HG02973 (cell line): ENCODE measurements around the gene KCNE5.
"Not testable (repeated sequence)": the region's sequence is repeated elsewhere in the genome, so short reads cannot be mapped to it uniquely, and the experiment has no call there.

Experiments used
- ATAC-seq: cut with Tn5 transposase; IDR thresholded peaks from one replicate; pipeline ENCODE4 v1.9.1; 2021; ENCODE audit warnings: moderate library complexity; ENCODE audit not compliant: unreplicated experiment

KCNE5 gene, protein sequence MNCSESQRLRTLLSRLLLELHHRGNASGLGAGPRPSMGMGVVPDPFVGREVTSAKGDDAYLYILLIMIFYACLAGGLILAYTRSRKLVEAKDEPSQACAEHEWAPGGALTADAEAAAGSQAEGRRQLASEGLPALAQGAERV

DNA sequence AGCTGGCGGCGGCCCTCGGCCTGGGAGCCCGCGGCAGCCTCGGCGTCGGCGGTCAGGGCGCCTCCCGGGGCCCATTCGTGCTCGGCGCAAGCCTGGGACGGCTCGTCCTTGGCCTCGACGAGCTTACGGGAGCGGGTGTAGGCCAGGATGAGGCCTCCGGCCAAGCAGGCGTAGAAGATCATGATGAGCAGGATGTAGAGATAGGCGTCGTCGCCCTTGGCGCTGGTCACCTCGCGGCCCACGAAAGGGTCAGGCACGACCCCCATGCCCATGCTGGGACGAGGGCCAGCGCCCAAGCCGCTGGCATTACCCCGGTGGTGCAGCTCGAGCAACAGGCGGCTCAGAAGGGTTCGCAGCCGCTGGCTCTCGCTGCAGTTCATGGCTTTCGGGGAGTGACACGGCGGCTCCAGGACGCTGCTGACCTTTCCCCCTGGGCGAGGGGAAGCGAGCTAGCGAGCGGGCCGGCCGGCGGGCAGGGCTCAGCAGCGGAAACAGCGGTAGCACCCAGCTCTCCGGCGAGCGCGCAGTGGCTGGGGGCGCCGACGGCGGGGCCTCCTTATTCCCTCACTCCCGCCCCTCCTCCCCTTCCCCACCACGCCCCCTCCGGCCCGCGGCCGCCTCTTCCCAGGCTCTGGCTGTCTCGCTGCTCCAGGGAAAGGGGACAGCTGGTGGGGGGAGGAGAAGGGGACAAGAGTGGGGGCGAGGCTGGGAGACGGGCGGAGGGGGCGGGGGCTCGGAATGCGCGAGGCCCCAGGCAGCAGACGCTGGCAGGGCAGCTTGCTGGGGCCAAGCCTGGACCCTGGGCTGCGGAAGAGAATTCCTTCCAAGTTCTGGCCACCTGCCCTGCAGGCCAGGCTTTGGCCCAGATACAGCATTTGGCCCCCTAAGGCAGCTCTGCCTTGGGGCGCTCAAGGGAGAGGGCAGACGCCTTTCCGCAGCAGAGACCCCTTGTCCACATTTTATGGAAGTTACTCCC is at the start of gene KCNE5:
KCNE5 (minus strand) TSS at position 532 of the 976 bp plus-strand sequence; CDS start at position 380, 152 bp downstream.
- no peak for ATAC-seq

DNA sequence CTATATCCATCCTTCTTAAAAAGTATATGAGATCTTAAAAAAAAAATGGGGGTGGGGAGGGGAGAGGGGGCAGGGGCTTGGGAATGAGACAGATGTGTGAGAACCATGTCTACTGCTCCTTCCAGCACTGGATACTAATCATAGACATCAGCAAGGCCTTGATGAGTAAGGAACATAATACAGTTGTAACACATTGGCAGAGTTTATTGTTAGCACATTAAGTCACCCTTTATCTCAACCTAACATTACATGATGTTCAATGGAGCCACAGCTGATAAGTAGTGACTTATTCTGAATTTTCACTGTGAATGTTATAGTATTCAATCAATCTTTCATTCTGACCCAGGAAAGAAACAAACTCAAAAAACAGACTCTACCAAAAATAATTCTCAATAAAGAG is 47.3 kb upstream of the KCNE5 start:
- ATAC-seq, result no peak

DNA sequence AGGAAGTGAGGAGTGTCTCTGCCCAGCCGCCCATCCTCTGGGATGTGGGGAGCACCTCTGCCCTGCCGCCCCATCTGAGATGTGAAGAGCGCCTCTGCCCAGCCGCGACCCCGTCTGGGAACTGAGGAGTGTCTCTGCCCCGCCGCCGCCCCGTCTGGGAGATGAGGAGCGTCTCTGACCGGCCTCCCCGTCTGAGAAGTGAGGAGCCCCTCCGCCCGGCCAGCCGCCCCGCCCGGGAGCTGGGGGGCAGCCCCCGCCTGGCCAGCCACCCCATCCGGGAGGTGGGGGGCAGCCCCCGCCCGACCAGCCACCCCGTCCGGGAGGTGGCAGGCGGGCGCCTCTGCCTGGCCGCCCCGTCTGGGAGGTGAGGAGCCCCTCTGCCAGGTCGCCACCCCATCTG is 46.2 kb upstream of the KCNE5 start:
- not testable (repeated sequence) for ATAC-seq

DNA sequence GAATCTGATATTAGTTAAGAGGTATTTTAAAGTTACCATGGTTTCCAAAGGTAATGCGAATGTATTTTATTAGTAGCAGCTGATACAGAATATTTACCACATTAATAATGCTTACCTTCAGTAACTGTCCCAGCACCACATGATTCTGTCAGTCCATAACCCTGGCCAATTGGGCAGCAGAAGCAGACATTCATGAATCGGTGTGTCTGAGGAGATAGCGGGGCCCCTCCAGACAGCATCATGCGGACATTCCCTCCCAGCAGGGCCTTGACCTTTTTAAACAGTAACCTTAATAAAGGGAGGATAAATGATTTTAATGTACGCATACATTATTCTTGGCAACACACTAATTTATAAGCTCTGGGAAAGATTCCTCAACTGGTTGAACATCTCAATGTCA is 43.0 kb upstream of the KCNE5 start:
- ATAC-seq, result no peak

DNA sequence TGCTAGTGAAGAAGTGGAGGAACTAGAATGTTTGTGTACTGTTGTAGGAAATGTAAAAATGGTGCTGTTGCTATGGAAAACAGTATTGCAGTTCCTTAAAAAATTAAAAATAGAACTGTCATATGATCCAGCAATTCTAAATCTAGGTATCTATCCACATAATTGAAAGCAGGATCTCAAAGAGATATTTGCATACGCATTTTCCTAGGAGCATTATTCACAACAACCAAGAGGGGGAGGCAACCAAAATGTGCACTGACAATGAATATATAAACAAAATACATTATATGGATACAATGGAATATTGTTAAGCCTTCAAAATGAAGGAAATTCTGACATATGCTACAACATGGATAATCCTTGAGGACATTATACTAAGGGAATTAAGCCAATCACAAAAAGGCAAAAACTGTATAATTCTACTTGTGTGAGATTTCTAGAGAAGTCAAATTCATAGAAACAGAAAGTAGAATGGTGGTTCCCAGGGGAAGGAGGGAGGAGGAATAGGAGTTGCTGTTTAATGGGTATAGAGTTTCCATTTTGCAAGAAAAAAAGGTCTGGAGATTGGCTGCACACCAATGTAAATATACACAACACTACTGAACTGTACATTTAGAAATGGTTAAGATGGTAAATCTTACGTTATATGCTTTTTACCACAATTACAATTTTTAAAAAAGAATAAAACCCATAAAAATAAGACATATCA is 35.6 kb upstream of the KCNE5 start:
- ATAC-seq, result no peak

DNA sequence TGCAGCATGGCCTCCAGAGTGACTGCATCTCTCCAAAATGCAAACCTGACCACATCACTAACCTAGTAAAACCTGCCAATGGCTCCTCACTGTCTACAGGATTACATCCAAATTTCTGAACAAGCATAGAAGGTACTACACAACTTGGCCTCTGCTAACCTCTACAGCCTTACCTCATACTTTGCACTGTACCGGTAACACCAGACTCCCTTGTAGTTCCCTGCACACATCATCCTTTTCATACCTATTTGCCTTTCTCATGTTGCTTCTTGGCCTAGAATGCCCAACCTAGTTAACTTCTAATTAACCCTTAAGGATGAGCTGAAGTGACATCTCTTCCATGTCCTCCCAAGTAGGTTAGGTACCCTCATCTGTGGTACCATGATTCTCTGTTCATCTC is 33.4 kb upstream of the KCNE5 start:
- ATAC-seq, result no peak

DNA sequence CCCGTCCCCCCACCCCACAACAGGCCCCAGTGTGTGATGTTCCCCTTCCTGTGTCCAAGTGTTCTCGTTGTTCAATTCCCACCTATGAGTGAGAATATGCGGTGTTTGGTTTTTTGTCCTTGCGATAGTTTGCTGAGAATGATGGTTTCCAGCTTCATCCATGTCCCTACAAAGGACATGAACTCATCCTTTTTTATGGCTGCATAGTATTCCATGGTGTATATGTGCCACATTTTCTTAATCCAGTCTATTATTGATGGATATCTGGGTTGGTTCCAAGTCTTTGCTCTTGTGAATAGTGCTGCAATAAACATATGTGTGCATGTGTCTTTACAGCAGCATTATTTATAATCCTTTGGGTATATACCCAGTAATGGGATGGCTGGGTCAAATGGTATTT is 32.4 kb upstream of the KCNE5 start:
- not testable (repeated sequence) for ATAC-seq

DNA sequence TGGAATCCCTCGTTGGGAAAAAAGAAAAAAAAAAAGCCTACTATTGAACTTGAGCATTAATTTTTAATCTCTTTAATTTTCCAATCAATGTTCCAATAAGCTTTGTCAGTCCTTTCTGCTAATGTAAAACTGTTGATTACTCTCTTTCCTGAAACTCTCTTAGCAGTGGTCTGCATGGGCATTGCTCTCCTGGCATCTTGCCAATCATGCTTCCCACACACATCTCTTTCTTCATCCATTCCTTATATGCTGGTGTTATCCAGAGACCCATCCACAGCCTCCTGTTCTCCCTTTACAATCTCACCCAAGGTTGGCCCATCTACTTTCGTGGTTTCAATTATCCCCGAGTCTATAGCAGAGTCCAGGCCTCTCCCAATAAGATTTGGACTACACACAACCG is 31.8 kb upstream of the KCNE5 start:
- ATAC-seq, result no peak

DNA sequence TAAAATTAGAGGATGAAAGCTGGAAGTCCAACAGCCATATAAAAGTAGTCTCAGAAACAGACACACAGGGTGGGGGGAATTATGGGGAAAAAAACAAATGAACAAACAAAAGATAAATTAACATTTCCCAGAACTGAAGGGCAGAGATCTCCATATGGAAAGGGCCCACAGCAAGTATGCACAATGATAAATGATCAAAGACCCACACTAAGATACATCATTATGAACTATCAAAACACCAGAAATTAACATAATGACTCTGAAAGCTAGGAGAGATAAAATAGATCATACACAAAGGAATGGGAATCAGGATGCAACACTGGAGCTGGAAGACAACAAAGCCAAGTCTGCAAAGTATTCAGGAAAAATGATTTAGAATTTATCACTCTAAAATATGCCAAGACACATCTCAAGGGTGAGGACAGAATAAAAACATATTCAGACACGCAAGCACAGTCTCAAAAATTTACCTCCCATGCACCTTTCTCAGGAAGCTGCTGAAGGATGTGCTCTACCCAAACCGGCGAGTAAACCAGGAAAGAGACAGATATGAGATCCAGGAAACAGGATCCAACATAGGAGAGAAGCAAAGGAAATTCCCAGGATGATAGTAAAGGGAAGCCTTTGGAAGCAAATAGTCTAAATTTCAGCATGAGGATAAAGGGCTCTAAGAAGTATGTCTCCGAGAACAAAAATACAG is 30.7 kb upstream of the KCNE5 start:
- ATAC-seq, result no peak

DNA sequence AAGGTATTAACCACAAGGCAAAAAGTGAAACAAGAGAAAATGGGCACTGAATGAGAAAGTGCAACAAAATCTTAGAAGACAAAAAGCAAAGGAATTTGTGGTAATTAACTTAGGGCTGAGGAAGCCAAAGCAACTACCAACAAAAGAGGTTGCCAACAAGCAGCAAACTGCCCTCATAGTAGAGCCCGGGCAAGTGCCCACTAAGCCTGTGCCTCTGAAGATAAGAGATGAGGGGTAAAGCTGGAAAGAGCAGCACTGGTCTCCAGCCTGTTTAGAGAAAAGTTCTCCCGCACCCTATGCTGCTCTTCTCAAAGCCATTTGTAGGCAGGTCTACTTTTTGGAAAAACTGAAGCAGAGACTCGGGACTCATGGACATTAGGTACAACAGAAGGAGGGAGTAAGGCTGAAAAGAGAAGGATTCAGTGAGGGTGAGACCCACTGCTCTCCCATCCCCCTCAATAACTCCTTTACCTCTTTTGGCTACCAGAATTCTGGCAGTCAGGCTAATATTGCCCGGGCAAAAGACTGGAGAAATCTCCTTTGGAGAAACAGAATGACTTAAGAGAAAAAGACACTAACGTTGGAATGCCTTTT is 29.6 kb upstream of the KCNE5 start:
- no peak for ATAC-seq

DNA sequence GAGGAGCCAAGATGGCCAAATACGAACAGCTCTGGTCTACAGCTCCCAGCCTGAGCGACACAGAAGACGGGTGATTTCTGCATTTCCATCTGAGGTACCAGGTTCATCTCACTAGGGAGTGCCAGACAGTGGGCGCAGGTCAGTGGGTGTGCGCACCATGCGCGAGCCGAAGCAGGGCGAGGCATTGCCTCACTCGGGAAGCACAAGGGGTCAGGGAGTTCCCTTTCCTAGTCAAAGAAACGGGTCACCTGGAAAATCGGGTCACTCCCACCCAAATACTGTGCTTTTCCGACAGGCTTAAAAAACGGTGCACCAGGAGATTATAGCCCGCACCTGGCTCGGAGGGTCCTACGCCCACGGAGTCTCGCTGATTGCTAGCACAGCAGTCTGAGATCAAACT is 19.7 kb upstream of the KCNE5 start:
- ATAC-seq, result not testable (repeated sequence)

DNA sequence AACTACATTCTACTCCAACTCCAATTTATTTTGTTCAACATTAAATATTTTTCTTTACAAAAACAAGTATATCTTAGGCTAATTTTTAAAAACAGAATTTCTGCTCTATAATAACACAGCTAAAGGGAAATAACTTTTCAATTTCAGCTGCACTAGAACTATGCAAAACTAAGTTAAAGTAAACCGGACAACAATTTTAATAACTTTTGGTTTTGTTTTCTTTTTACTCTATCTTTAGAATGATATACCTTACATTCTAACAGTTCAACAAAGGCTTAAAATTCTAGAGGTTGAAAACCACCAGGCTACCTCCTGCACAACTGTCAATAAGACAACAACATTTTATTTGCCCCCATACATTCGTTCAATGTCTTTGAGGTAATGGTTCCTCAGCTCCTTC is 18.7 kb upstream of the KCNE5 start:
- no peak for ATAC-seq

DNA sequence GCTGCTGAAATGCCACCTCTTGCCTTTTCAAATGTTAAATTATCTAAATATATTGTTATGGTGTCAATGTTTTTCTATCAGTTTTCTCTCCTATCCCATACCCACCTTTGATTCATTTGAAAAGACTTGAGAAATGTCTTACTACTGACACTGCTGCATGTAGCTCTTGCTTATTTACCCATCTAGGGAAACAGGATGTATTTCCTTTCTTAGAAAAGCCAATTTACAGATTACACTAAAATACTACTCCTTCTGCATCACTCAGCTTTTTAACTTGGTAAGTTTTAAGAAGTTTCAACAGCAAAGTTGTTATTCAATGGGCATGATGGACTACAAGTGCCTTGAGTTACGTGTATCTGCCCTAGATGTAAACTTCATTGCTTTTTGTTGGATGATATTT is 13.2 kb upstream of the KCNE5 start:
- no peak for ATAC-seq

DNA sequence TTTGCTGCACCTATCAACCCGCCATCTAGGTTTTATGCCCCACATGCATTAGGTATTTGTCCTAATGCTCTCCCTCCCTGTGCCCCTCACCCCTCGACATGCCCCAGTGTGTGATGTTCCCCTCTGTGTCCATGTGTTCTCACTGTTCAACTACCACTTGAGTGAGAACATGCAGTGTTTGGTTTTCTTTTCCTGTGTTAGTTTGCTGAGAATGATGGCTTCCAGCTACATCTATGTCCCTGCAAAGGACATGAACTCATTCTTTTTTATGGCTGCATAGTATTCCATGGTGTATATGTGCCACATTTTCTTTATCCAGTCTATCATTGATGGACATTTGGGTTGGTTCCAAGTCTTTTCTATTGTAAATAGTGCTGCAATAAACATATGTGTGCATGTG is 12.5 kb upstream of the KCNE5 start:
- ATAC-seq, result not testable (repeated sequence)

DNA sequence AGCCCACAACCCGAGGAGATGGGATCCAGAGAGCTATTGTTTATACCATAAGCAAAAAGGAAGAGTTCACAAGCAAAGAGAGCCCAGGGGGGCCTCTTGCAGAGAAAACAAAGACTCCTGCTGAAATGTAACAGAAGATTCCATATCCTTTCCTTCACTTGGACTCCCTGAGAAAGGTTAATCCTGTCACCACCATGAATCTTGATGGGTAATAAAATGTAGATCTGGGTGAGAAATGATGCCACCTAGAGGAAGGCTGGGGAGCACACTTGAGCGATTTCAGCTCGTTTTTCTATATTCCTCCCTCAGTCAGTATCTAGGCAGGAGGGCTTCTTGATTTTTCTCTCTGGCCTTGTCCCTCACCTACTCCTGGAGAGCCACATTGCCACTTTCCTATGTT is 10.2 kb upstream of the KCNE5 start:
- no peak for ATAC-seq

DNA sequence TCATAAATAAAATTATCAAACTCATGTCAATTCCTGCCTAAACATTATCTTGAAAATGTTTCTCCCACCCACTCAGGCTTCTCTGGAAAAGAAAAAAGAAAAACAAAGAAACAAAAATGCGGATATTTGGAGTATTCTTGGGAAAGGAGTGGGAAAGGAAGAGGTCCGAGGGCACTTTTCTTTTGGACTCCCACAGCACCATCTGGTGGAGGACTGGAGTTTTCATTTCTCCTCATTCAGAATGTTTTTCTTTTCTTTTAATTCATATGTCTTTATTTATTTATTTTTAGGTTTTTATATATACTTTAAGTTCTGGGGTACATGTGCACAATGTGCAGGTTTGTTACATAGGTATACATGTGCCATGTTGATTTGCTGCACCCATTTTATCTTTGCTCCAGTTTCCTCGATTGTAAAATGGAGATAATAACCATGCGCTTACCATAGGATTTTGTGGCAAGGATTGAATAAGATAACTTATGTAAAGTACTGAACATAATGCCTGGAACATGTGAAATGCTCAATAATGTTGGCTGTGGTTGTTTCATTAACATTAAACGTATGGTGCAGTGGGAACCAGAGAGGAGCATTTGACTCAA is 8.0 kb upstream of the KCNE5 start:
- ATAC-seq, result no peak

DNA sequence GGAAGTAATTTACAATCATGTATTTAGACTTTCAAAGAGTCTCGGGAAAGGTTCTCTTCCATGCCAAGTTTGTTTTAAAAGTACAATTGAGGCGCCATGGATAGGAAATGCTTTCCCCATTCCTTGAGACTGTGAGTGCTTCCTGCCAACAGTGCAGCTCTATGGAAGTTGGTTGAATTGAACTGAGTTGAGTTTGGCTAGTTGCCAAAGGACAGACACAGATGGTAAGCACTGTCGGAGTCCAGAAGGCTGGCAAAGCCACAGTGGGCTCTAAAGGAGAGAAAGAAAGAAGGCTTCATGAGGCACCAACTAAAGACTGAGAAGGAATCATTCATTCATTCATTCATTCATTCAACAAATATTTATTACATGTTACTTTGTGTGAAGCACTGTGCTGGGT is 4.3 kb upstream of the KCNE5 start:
- no peak for ATAC-seq

DNA sequence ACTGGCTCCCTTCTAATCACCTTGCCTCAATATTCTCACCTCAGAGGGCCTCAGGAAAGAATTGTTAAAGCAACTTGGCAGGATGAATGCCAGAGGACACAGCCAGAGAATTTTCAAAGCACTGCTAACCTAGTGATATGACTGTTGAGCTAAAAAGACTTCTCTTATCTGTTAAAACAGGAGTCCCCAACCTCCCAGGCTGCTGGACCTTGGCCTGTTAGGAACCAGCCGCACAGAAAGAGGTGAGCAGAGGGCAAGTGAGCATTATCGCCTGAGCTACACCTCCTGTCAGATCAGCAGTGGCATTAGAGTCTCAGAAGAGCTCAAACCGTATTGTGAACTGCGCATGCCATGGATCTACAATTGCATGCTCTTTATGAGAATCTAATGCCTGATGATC is 1.7 kb upstream of the KCNE5 start:
- no peak for ATAC-seq

DNA sequence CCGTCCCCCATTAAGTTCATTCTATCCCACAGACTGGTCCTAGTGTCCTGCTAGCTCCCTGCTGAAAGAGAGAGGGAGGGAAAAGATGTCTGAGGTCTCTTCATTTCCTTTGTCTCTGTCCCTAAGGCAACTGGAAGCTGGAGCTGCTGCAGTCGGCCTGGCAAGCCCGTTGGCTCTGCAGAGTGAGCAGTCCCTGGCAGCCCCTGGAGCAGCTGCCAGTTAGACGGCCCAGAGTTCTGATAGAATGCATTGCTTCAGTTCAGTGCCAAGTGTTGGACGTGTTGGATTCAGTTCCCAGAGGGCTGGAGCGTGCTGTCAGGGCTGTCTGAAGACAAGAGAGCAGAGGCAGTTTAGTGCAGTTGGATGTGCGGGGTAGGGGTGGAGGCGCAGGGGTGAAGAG is 975 bp downstream of the KCNE5 start:
- ATAC-seq, result no peak

DNA sequence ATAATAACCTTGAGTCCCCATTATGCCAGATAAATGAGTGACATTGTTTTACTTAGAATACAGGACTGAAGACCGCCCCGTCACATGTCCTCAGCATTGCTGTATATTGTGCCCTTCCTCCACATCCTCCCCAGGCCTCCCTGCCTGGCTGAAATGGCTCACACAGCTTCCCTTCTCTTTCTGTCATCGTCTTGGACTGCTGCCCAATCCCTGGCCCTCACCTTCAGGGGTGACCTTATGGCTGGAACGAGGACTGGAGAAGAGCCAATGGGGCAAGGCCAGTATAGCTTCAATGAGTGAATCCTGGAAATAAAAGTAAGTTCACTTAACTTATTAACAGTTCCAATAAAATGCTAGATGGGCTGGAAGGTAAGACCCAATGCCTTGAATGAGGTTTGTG is 2.7 kb downstream of the KCNE5 start:
- no peak for ATAC-seq
